IgD-negative memory B cell (primary cell): Measurements from ENCODE around the gene PRKACB. TPM values are rescaled to one million over a fixed set of nuclear protein-coding genes. Genes with fewer than 3 reads are reported as not detected.
"Not testable (repeated sequence)": the region's sequence is repeated elsewhere in the genome, so short reads cannot be mapped to it uniquely, and the experiment has no call there.

Experiments
- H3K27ac Mint-ChIP-seq, 3 donors: one replicate each; pipeline ENCODE4 v1.8.0; 2020 to 2022; ENCODE audit warnings: mild to moderate bottlenecking in 3 of 3, mixed read lengths in 3 of 3, moderate library complexity in 1 of 3
- H3K27me3 Mint-ChIP-seq: one replicate; pipeline ENCODE4 v1.8.0; 2021; ENCODE audit warnings: mixed read lengths
- H3K36me3 Mint-ChIP-seq: one replicate; pipeline ENCODE4 v1.8.0; 2020; ENCODE audit warnings: mild to moderate bottlenecking, mixed read lengths
- H3K4me1 Mint-ChIP-seq, 3 donors: one replicate each; pipeline ENCODE4 v1.8.0; 2020 to 2022; ENCODE audit warnings: mixed read lengths in 3 of 3, mild to moderate bottlenecking in 1 of 3
- H3K4me3 Mint-ChIP-seq, 4 donors: one replicate each; pipeline ENCODE4 v1.8.0; 2020 to 2022; ENCODE audit warnings: mild to moderate bottlenecking in 4 of 4, mixed read lengths in 4 of 4, moderate library complexity in 3 of 4
- H3K9me3 Mint-ChIP-seq, 3 donors: one replicate each; pipeline ENCODE4 v1.8.0; 2020 to 2021; ENCODE audit warnings: mixed read lengths in 3 of 3, mild to moderate bottlenecking in 1 of 3
- polyA plus RNA-seq: library from polyadenylated mRNA; unstranded; fragments of 300-500 nt; fragmentation: Illumina TruSeq; gene quantifications from one replicate; pipeline ENCODE4 v1.2.3, GENCODE V29; 2021

The PRKACB gene
- polyA plus RNA-seq, 1 donor from 2014 or later, result 62.5 TPM

DNA sequence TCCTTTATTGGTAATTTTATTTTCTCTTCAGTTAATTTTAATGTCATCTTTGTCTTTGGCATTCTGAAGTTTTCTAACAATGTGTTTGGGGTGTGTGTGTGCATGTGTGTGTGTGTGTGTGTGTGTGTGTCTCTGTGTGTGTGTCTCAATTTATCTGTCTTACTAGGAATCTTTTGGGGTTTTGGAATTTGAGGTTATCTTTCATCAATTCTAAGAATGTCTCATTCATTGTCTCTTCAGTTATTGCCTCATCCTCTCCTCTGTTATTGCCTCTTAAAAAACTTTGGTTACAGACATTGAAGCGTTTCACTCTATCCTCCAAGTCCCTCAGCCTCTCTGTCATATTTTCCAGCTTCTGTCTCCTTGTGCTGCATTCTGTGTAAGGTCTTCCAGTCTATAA is 139.3 kb downstream of the PRKACB start:
- H3K9me3 Mint-ChIP-seq, result peaks cover 9 to 18% (median 11%) of the 10 kb centered on the region in 3 donors
- H3K27me3 Mint-ChIP-seq, result peaks cover 10% of the 10 kb centered on the region
- H3K4me3 Mint-ChIP-seq, result no peak overlapping the region
- no peak overlapping the region for H3K27ac Mint-ChIP-seq
- H3K36me3 Mint-ChIP-seq, result no peaks in the 10 kb centered on the region
- no peaks in the 10 kb centered on the region for H3K4me1 Mint-ChIP-seq

DNA sequence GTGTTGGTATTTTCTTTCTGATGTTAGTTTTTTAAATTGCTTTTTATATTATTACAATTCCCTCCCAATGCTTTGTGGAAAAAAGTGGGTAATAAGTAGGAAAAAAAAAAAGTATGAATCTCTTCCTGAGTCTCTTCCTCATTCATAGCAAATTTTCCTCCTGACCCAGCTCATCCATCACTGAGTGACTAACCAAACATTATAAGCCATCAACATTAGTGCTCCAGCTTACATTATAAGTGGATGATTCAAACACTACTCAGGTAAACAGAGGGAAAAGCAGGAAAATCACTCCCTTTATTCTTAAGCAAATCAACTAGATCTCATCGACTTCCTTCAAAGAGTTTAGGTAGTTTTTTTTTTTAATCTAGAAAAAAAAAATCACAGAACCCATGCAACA is 142.0 kb downstream of the PRKACB start:
- Mint-ChIP-seq H3K4me3 (no peak overlapping the region), H3K27ac (no peak overlapping the region), H3K9me3 (peaks cover 7 to 20% (median 18%) of the 10 kb centered on the region in 3 donors)

DNA sequence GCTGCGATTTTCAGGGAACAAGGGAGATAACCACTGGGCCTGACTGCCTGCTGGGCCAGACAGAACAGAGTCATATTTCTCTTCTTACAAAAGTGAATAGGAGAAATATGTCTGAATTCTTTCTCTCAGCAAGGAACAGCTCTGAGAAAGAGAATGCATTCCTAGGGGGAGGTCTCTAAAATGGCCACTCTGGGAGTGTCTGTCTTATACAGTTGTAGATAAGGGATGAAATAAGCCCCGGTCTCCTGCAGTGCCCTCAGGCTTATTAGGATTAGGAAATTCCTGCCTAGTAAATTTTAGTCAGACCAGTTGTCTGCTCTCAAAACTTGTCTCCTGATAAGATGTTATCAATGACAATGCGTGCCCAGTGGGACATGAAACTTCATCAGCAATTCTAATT is 143.3 kb downstream of the PRKACB start:
- not testable (repeated sequence) for H3K4me3 Mint-ChIP-seq, H3K36me3 Mint-ChIP-seq, H3K4me1 Mint-ChIP-seq, H3K27ac Mint-ChIP-seq
- peaks cover 10% of the 10 kb centered on the region for H3K27me3 Mint-ChIP-seq
- H3K9me3 Mint-ChIP-seq, result peaks cover 7 to 20% (median 18%) of the 10 kb centered on the region in 3 donors

More for the DNA sequence above, 142.0 kb downstream of the PRKACB start:
- Mint-ChIP-seq H3K36me3 (no peaks in the 10 kb centered on the region), H3K4me1 (no peaks in the 10 kb centered on the region), H3K27me3 (peaks cover 10% of the 10 kb centered on the region)

Other genes starting within 250 kb of the PRKACB start
- not detected for gene TTLL7, start 145.1 kb upstream of the PRKACB start, polyA plus RNA-seq
- not detected for gene SAMD13, start 157.4 kb downstream of the PRKACB start, polyA plus RNA-seq